ENCODE measurements around the gene LSM12.

LSM12 gene

DNA sequence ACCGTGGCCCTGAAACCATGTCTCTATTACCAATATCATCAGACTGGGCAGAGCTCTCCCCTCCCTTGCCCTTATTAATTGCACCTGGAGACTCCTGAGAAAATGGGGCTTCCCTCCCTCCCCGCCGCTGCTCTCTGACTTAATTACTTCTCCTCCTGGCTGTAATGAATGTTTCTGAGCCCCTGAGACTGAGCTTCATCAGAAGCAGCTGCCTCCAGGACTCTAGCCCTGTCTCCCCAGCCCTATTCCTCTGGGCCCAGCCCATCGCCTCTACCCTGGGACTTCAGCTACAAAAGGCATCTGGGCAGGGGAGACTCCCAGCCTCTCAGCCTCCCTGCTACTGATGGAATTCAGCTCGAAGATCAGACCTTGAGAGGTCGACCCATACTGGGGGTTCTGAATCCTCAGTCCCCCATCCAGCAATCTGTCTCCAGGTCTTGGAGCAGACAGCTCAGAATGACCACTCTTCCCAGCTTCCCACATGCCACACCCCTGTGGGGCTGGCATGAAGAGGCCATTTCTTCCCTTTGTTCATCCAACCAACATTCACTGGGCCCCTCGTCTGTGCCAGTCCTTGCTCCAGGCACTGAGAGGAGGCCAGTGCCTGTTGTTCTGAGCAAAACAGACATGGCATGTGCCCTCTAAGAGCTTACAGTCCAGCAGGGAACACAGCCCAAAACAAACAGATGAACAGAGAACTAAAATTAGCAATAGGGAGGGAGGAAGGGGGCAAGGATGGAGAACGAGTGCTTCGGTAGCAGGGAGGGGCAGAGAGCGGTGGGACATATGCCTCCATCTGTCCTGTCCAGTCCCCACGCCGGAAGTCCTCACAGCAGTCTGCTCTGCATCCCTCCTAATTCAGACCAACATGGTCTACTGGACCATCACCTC is 79.1 kb downstream of the LSM12 start:
- DNase-seq (ENCODE audit: low spot score) = no peak

DNA sequence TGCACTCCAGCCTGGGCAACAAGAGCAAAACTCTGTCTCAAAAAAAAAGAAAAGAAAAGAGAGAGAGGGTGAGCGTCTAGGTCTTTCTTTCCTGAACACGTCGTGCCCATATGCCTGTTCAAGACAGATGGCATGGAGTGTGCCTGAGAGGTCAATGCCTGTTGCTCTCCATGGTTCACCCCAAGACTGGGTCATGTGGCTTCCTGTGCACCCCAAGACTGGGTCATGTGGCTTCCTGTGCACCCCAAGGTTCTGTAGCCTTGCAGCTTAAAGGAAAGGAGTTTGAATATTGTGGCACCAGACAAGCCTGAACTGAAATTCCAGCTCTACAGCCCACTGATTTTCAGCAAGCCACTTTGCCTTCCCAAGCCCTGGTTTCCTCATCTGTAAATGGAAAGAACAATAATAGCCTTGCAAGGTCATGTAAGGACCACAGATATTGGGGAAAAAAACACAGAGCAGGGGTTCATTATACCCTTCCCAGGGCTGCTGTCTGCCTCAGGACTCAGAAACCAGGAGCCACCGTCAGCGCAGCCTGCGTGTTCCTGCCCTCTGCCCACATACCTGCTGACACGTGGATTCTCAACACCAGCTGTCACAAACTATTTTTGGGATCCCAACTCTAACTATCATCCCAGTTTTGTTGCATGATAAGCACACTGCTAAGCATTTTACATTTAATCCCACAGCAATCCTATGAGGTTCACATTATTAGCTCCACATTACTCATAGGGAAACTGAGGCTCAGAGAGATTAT is 80.1 kb downstream of the LSM12 start:
- no peak for DNase-seq (ENCODE audit: low spot score)

DNA sequence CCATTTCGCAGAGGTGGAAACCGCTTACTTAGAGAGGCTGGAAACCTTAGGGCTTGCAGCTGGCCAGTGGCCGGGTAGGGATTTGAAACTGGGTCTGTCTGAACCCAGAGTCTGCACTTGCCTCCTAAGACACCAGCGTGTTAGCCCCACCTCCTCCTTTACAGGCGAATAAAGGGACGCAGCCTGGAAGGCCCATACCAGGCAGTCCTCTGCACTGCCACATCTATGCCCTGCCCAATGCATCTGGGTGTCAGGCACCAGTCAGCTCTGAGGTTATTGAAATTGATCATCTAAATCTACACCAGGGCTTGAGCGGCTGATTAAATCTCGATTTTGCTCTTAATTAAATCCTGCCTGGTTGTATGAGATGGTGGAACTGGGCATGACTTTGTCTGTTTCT is 82.0 kb downstream of the LSM12 start:
- DNase-seq (ENCODE audit: low spot score) = no peak
